Measurements from ENCODE around the gene SLC39A7.

Gene SLC39A7

GRCh38 chr6:33164665-33165373 is 35.8 kb upstream of the SLC39A7 start:
- DNase-seq = no peak
- Histone ChIP-seq H3K36me3 (ENCODE audit: control insufficient read depth, insufficient read depth, low read length) (no peaks in the 10 kb centered on the region), H2AK5ac (ENCODE audit: low read length) (no peak overlapping the region), H3K18ac (ENCODE audit: low read length) (no peak overlapping the region), H3K23ac (ENCODE audit: low read length) (no peak overlapping the region), H3K27me3 (ENCODE audit: insufficient read depth, low read length, poor library complexity) (no peaks in the 10 kb centered on the region), H2BK120ac (ENCODE audit: low read depth, low read length) (no peak overlapping the region), H3K4me1 (ENCODE audit: control insufficient read depth, low read depth, low read length) (no peaks in the 10 kb centered on the region), H3K79me1 (ENCODE audit: low read length) (no peaks in the 10 kb centered on the region), H3K9ac (ENCODE audit: low read length) (no peak overlapping the region), H3K4me2 (ENCODE audit: low read length) (no peak overlapping the region), H3K4ac (ENCODE audit: low read depth, low read length) (no peak overlapping the region), H4K8ac (ENCODE audit: low read depth, low read length) (no peak overlapping the region), H2BK5ac (ENCODE audit: low read length) (no peak overlapping the region), H3K27ac (ENCODE audit: low read depth, low read length) (no peak overlapping the region), H2BK15ac (replicated peaks; ENCODE audit: low read depth) (no peak overlapping the region), H3K4me3 (ENCODE audit: low read length) (no peak overlapping the region), H3K79me2 (ENCODE audit: control insufficient read depth, insufficient read depth, low read length) (no peaks in the 10 kb centered on the region), H4K5ac (ENCODE audit: low read length) (no peak overlapping the region), H3K56ac (ENCODE audit: low read length) (no peak overlapping the region)
- WGBS (ENCODE audit: extremely low coverage, insufficient coverage, low lambda C conversion rate) = no CpG with 5 or more reads among the region's 14 CpGs

- no peaks in the 10 kb centered on the region for H3K36me3 ChIP-seq (ENCODE audit: control insufficient read depth, insufficient read depth, low read length)
- WGBS (ENCODE audit: extremely low coverage, insufficient coverage, low lambda C conversion rate) = no CpG with 5 or more reads among the region's 17 CpGs
- H2BK120ac ChIP-seq (ENCODE audit: low read depth, low read length) = no peak overlapping the region
Measured at GRCh38 chr6:33165581-33166258, 34.9 kb upstream of the SLC39A7 start.

GRCh38 chr6:33166363-33166762 is 34.3 kb upstream of the SLC39A7 start:
- no peaks in the 10 kb centered on the region for H3K79me2 ChIP-seq (ENCODE audit: control insufficient read depth, insufficient read depth, low read length)
- no peak for DNase-seq
- H2BK5ac ChIP-seq (ENCODE audit: low read length) = no peak overlapping the region
- no peak overlapping the region for H2BK15ac ChIP-seq (replicated peaks; ENCODE audit: low read depth)
- no peak overlapping the region for H4K8ac ChIP-seq (ENCODE audit: low read depth, low read length)
- WGBS (ENCODE audit: extremely low coverage, insufficient coverage, low lambda C conversion rate) = no CpG with 5 or more reads among the region's 6 CpGs
- H3K27me3 ChIP-seq (ENCODE audit: insufficient read depth, low read length, poor library complexity) = no peaks in the 10 kb centered on the region
- no peak overlapping the region for H3K56ac ChIP-seq (ENCODE audit: low read length)
- H3K4me2 ChIP-seq (ENCODE audit: low read length) = no peak overlapping the region
- H3K27ac ChIP-seq (ENCODE audit: low read depth, low read length) = no peak overlapping the region
- no peaks in the 10 kb centered on the region for H3K4me1 ChIP-seq (ENCODE audit: control insufficient read depth, low read depth, low read length)
- no peak overlapping the region for H3K18ac ChIP-seq (ENCODE audit: low read length)
- no peaks in the 10 kb centered on the region for H3K79me1 ChIP-seq (ENCODE audit: low read length)
- H3K4ac ChIP-seq (ENCODE audit: low read depth, low read length) = no peak overlapping the region
- H3K4me3 ChIP-seq (ENCODE audit: low read length) = no peak overlapping the region
- H3K9ac ChIP-seq (ENCODE audit: low read length) = no peak overlapping the region
- H2AK5ac ChIP-seq (ENCODE audit: low read length) = no peak overlapping the region
- H3K23ac ChIP-seq (ENCODE audit: low read length) = no peak overlapping the region
- H4K5ac ChIP-seq (ENCODE audit: low read length) = no peak overlapping the region
- no peaks in the 10 kb centered on the region for H3K36me3 ChIP-seq (ENCODE audit: control insufficient read depth, insufficient read depth, low read length)
- H2BK120ac ChIP-seq (ENCODE audit: low read depth, low read length) = no peak overlapping the region

More at GRCh38 chr6:33165581-33166258, 34.9 kb upstream of the SLC39A7 start:
- Histone ChIP-seq H2BK15ac (replicated peaks; ENCODE audit: low read depth) (no peak overlapping the region), H3K9ac (ENCODE audit: low read length) (no peak overlapping the region), H3K56ac (ENCODE audit: low read length) (no peak overlapping the region), H3K18ac (ENCODE audit: low read length) (no peak overlapping the region), H4K5ac (ENCODE audit: low read length) (no peak overlapping the region), H3K79me1 (ENCODE audit: low read length) (no peaks in the 10 kb centered on the region), H3K79me2 (ENCODE audit: control insufficient read depth, insufficient read depth, low read length) (no peaks in the 10 kb centered on the region), H2AK5ac (ENCODE audit: low read length) (no peak overlapping the region), H3K4me2 (ENCODE audit: low read length) (no peak overlapping the region), H4K8ac (ENCODE audit: low read depth, low read length) (no peak overlapping the region), H3K4me1 (ENCODE audit: control insufficient read depth, low read depth, low read length) (no peaks in the 10 kb centered on the region), H2BK5ac (ENCODE audit: low read length) (no peak overlapping the region), H3K4ac (ENCODE audit: low read depth, low read length) (no peak overlapping the region), H3K4me3 (ENCODE audit: low read length) (no peak overlapping the region), H3K27me3 (ENCODE audit: insufficient read depth, low read length, poor library complexity) (no peaks in the 10 kb centered on the region), H3K27ac (ENCODE audit: low read depth, low read length) (no peak overlapping the region), H3K23ac (ENCODE audit: low read length) (no peak overlapping the region)
- no peak for DNase-seq

- Histone ChIP-seq H3K27me3 (ENCODE audit: insufficient read depth, low read length, poor library complexity) (no peaks in the 10 kb centered on the region), H3K23ac (ENCODE audit: low read length) (no peak overlapping the region), H2BK120ac (ENCODE audit: low read depth, low read length) (no peak overlapping the region), H3K4me2 (ENCODE audit: low read length) (no peak overlapping the region), H3K79me1 (ENCODE audit: low read length) (no peaks in the 10 kb centered on the region), H3K4me3 (ENCODE audit: low read length) (no peak overlapping the region), H2AK5ac (ENCODE audit: low read length) (no peak overlapping the region), H3K9ac (ENCODE audit: low read length) (no peak overlapping the region), H3K18ac (ENCODE audit: low read length) (no peak overlapping the region), H3K4me1 (ENCODE audit: control insufficient read depth, low read depth, low read length) (no peaks in the 10 kb centered on the region), H3K36me3 (ENCODE audit: control insufficient read depth, insufficient read depth, low read length) (no peaks in the 10 kb centered on the region), H3K79me2 (ENCODE audit: control insufficient read depth, insufficient read depth, low read length) (no peaks in the 10 kb centered on the region), H2BK5ac (ENCODE audit: low read length) (no peak overlapping the region), H2BK15ac (replicated peaks; ENCODE audit: low read depth) (no peak overlapping the region), H4K8ac (ENCODE audit: low read depth, low read length) (no peak overlapping the region), H3K56ac (ENCODE audit: low read length) (no peak overlapping the region), H3K27ac (ENCODE audit: low read depth, low read length) (no peak overlapping the region), H4K5ac (ENCODE audit: low read length) (no peak overlapping the region), H3K4ac (ENCODE audit: low read depth, low read length) (no peak overlapping the region)
- WGBS (ENCODE audit: extremely low coverage, insufficient coverage, low lambda C conversion rate) = no CpG with 5 or more reads among the region's 7 CpGs
- DNase-seq = no peak
Measured at GRCh38 chr6:33166811-33167210, 33.9 kb upstream of the SLC39A7 start.

- no peaks in the 10 kb centered on the region for H3K27me3 ChIP-seq (ENCODE audit: insufficient read depth, low read length, poor library complexity)
Measured at GRCh38 chr6:33167374-33168283, 33.0 kb upstream of the SLC39A7 start.

More at GRCh38 chr6:33167374-33168283, 33.0 kb upstream of the SLC39A7 start:
- no peak for DNase-seq
- Histone ChIP-seq H3K4ac (ENCODE audit: low read depth, low read length) (no peak overlapping the region), H3K27ac (ENCODE audit: low read depth, low read length) (no peak overlapping the region), H3K4me2 (ENCODE audit: low read length) (no peak overlapping the region), H2BK5ac (ENCODE audit: low read length) (no peak overlapping the region), H4K5ac (ENCODE audit: low read length) (no peak overlapping the region), H3K18ac (ENCODE audit: low read length) (no peak overlapping the region), H3K23ac (ENCODE audit: low read length) (no peak overlapping the region), H2BK120ac (ENCODE audit: low read depth, low read length) (no peak overlapping the region), H3K9ac (ENCODE audit: low read length) (no peak overlapping the region), H3K79me2 (ENCODE audit: control insufficient read depth, insufficient read depth, low read length) (no peaks in the 10 kb centered on the region), H3K4me3 (ENCODE audit: low read length) (no peak overlapping the region), H2AK5ac (ENCODE audit: low read length) (no peak overlapping the region), H4K8ac (ENCODE audit: low read depth, low read length) (no peak overlapping the region), H3K36me3 (ENCODE audit: control insufficient read depth, insufficient read depth, low read length) (no peaks in the 10 kb centered on the region), H2BK15ac (replicated peaks; ENCODE audit: low read depth) (no peak overlapping the region), H3K56ac (ENCODE audit: low read length) (no peak overlapping the region), H3K4me1 (ENCODE audit: control insufficient read depth, low read depth, low read length) (no peaks in the 10 kb centered on the region), H3K79me1 (ENCODE audit: low read length) (no peaks in the 10 kb centered on the region)
- WGBS (ENCODE audit: extremely low coverage, insufficient coverage, low lambda C conversion rate) = no CpG with 5 or more reads among the region's 19 CpGs
